Fibroblast of the aortic adventitia (primary cell): Measurements from ENCODE around the gene PWWP2A. TPM values are rescaled to one million over a fixed set of nuclear protein-coding genes. Genes with fewer than 3 reads are reported as not detected.
"Not testable (repeated sequence)": the region's sequence is repeated elsewhere in the genome, so short reads cannot be mapped to it uniquely, and the experiment has no call there.

ENCODE experiments used
- DNase-seq: peaks from one replicate; pipeline ENCODE4 v3.0.0-alpha.2; 2010; ENCODE audit warnings: low read depth
- H3K4me3 ChIP-seq: 2 replicates; pipeline ENCODE4 v1.5.1; 2011; ENCODE audit warnings: low read depth, mild to moderate bottlenecking, control low read depth, low read length, moderate library complexity
- CTCF ChIP-seq: IDR thresholded peaks from 2 replicates; pipeline ENCODE4 v1.5.1; 2011; ENCODE audit warnings: mild to moderate bottlenecking, low read length, control low read depth, inconsistent platforms; ENCODE audit not compliant: insufficient read depth
- total RNA-seq: library from RNA; depleted of rRNA; stranded (reverse); fragments of >200 nt; gene quantifications from 2 replicates; pipeline ENCODE4 v1.2.3, GENCODE V29; 2012; ENCODE audit warnings: low replicate concordance

The PWWP2A gene
- total RNA-seq, 1 donor: 24.3 TPM

DNA sequence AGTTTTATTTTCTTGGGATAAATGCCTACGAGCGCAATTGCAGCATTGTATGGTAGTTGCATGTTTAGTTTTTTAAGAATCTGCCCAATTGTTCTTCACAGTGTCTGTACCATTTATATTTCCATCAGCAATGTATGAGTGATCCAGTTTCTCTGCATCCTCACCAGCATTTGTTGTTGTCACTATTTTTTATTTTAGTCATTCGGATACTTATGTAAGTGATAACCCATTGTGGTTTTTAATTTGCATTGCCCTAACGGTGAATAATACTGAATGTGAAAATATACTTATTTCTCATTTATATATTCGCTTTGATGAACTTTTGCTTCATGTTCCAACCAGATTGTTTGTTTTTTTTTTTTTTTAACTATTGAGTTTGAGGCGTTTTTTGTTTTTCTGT lies 33.7 kb upstream of the PWWP2A start:
- TF ChIP-seq CTCF: no peak
- H3K4me3 ChIP-seq: no peak overlapping the region
- DNase-seq: no peak

DNA sequence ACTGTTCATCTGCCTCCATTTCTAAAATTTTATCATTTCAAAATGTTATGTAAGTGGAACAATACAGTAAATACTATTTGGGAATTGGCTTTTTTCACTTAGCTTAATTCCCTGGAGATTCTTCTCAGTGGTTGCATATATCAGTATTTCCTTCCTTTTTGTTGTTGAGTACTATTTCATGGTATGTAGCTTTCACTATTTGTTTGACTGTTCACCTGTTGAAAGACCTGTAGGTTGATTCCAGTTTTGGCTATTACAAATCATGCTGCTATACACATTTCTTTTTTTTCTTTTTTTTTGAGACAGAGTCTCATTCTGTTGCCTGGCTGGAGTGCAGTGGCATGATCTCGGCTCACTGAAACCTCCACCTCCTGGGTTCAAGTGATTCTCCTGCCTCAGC lies 33.0 kb upstream of the PWWP2A start:
- no peak for DNase-seq
- no peak for TF ChIP-seq CTCF
- H3K4me3 ChIP-seq: no peak overlapping the region

GRCh38 chr5:160151017-160151416 lies 31.8 kb upstream of the PWWP2A start:
- no peak for DNase-seq
- H3K4me3 ChIP-seq: no peak overlapping the region
- TF ChIP-seq CTCF: no peak

DNA sequence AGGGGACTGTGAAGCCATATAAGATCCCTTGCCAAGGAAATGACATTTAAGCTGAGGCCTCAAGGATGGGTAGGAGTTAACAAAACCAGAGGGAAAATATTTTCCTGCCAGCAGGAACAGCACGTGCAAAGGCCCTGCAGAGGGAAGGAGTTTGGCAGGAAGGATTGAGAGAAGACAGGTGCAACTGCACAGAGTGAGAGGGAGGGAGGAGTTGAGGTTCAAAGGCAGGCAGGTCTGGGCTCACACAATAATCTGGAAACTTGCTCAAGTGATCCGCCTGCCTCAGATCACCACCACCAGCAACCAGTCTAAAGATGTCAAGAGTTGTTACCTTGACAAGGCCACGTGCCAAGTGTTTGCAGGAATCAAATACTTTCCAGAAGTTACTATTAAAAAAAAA lies 31.1 kb upstream of the PWWP2A start:
- no peak for TF ChIP-seq CTCF
- no peak for DNase-seq
- H3K4me3 ChIP-seq: no peak overlapping the region

GRCh38 chr5:160144436-160144835 lies 25.2 kb upstream of the PWWP2A start:
- not testable (repeated sequence) for H3K4me3 ChIP-seq, DNase-seq

DNA sequence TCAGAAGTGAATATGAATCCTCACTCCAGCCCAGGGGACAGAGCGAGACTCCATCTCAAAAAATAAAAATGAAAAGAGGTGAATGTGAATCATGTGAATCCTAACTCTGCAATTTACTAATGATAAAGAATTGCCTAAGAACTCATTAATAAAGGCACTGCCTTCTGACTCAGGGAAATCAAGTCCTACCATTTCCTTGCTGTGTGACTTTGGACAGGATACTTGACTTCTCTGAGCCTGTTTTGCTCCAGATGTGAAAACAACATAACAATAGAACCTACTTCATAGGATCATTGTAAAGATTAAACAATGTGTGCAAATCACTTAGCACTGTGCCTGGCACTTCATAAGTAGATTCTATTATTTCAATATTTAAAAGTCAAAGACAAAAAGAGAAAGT lies 15.1 kb upstream of the PWWP2A start:
- TF ChIP-seq CTCF: no peak
- no peak for DNase-seq
- no peak overlapping the region for H3K4me3 ChIP-seq

GRCh38 chr5:160133918-160134304 lies 14.7 kb upstream of the PWWP2A start:
- no peak for TF ChIP-seq CTCF
- H3K4me3 ChIP-seq: no peak overlapping the region

More at GRCh38 chr5:160133918-160134304, 14.7 kb upstream of the PWWP2A start:
- no peak for DNase-seq
